Central memory CD4-positive, alpha-beta T cell (primary cell): ENCODE data around the gene TJP2.

Source experiments
- DNase-seq: peaks from one replicate; pipeline ENCODE4 v3.0.0; 2022

The TJP2 gene

DNA sequence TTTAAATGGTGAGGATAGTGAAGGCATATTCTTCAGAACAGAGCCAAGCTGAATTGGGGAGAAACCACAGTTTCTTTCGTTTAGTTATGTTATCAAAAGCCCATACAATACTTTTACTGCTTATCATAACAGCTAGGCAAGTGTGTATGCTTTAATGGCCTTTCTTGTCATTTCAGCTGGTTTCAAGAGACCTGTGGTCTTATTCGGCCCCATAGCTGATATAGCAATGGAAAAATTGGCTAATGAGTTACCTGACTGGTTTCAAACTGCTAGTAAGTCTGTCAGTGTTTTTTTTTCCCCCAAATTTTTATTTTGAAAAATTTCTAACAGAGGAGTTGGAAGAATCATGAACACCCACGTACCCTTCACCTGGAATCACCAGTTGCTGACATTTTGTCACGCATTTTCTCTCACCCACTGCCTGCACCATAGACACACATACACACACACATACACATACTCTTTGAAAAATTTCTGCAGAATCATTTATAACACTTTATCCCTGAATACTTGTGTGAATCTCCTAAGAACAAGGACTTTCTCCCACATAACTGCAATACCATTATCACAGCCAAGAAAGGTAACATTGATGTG lies 63.7 kb downstream of the TJP2 start:
- DNase-seq, result no peak

DNA sequence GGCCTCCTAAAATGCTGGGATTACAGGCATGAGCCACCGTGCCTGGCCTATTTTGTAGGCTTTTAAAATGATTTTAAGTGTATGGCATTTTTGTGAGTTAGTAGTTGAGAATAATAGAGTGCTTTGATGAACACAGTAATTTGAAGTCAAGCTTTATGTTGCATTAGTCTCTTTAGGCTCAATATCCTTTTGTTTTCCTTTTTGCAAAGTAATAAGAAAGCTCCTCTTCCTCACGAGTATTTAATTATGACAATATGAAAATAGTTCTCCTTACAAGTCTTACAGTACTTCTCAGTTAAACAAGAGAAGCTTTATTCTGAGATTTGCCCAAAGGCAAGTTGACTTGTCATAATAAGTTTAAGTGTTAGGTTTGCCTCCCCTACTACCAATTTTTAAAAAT lies 69.0 kb downstream of the TJP2 start:
- no peak for DNase-seq

DNA sequence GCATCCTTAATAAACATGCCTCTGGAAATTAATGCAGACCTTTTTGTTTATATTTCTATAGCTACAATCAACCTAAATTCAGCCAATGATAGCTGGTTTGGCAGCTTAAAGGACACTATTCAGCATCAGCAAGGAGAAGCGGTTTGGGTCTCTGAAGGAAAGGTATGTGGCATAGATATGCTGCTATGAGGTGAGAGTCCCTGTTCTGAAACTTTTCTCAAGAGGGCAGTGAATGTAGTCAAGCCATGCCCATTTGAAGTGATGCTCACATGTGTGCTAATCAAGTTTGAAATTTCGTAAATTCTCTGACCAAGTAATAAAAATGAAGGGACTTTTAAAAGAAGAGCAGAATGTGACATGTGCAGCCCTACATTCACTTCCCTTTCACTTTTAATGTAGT lies 72.6 kb downstream of the TJP2 start:
- no peak for DNase-seq

DNA sequence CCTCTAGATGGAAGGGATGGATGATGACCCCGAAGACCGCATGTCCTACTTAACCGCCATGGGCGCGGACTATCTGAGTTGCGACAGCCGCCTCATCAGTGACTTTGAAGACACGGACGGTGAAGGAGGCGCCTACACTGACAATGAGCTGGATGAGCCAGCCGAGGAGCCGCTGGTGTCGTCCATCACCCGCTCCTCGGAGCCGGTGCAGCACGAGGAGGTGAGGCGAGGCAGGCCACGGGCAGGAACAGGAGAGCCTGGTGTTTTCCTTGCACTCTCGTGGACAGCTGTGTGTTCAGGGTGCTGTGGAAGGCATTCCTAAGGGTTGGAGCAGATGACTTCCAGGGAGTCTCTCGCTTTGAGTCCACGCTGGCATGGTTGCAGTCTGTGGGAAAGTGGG lies 73.9 kb downstream of the TJP2 start:
- DNase-seq, result no peak

DNA sequence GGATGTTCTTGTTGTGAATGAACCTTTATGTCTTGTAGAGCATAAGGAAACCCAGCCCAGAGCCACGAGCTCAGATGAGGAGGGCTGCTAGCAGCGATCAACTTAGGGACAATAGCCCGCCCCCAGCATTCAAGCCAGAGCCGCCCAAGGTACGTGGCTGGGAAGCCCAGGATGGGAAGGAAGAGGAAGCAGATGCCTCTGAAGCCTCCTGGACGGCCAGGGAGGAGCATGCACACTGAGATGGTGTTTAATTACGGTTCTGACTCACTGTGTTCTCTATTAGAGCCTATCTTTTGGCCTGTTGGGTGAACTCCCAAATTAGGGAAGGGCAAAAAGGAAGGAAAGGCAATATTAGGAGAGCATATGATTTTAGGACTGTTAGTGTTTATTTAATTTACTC lies 75.3 kb downstream of the TJP2 start:
- no peak for DNase-seq

DNA sequence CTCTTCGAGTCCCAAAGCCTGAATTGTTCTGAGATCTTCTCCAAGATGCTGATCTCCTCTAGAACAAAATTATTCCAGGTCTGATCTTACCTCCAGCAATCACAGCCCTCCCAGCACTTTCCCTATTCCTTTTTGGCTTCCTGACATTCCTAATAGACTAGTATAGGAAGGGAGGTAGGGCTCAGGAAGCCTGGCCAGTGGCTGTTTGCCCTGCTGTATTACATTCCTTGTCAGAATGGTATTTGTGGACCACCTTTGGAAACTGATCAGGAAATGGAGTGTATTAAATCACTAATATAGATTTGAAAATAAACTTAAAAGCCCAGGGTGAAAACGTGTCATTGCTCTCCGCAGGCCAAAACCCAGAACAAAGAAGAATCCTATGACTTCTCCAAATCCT lies 76.6 kb downstream of the TJP2 start:
- no peak for DNase-seq

DNA sequence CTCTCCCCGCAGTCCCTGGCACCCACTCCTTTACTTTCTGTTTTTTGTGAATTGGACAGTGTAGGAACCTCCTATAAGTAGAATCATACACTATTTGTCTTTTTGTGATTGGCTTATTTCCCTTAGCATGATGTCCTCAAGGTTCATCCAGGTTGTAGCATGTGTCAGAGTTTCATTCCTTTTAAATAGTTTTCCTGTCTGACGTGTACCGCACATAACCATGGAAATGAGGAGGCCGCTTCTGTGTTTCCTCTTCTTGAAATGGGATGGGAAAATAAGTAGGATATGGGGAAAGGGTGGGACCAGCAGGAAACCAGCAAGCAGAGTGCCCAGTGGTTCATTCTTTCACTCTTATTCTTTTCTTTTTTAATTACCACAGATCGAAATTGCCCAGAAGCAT lies 78.4 kb downstream of the TJP2 start:
- no peak for DNase-seq

DNA sequence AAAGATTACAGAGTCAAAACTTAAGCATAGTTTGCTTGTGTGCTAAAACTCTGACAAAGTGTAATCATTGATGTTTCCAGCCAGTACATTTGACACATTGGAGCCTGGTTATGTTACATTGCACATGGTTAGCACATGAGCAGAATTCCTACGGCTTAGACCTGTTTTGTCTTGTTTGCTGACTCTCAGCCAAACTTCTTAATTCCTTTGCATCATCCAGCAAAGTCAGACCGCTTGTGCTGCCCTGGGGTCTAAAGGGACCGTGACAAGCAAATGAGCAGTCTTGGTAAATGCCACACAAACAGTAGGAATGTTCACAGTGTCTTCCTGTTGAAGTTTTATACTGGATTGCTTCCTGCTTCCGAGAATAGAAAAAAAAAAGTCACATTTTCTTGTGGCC lies 79.0 kb downstream of the TJP2 start:
- no peak for DNase-seq

DNA sequence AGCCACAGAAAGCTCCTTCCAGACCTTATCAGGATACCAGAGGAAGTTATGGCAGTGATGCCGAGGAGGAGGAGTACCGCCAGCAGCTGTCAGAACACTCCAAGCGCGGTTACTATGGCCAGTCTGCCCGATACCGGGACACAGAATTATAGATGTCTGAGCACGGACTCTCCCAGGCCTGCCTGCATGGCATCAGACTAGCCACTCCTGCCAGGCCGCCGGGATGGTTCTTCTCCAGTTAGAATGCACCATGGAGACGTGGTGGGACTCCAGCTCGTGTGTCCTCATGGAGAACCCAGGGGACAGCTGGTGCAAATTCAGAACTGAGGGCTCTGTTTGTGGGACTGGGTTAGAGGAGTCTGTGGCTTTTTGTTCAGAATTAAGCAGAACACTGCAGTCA lies 80.1 kb downstream of the TJP2 start:
- DNase-seq, result no peak

DNA sequence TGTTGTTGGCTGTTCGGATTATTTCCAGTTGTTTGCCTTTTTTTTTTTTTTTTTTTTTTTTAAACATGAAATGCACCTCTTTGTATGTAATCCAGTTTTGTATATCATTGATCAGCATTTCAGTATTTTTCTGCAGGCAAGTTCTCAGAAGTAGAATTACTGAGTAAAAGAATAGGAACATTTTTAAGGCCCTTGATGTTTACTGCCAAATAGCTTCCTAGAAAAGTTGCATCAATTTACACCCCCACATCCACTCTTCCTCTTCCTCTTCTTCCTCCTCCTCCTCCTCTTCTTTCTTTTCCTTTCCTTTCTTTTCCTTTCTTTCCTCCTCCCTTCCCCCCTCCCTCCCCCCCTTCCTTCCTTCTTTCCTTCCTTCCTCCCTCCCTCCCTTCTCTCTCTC lies 81.5 kb downstream of the TJP2 start:
- no peak for DNase-seq

DNA sequence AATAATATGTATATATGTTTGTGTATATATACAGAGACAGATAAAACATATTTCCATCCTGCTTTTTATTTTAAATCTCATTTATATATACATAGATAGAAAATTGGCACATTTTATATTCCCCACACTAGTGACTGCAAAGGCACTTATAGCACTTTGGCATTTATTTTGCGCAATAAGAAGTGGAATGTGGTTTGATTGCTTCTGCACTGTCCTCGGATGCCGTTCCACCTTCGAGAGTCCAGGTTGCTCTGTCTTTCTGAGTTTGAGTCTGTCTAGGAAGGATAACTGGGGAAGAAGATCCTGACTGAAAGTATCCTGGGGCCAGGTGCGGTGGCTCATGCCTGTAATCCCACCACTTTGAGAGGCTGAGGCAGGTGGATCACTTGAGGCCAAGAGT lies 84.5 kb downstream of the TJP2 start:
- no peak for DNase-seq

DNA sequence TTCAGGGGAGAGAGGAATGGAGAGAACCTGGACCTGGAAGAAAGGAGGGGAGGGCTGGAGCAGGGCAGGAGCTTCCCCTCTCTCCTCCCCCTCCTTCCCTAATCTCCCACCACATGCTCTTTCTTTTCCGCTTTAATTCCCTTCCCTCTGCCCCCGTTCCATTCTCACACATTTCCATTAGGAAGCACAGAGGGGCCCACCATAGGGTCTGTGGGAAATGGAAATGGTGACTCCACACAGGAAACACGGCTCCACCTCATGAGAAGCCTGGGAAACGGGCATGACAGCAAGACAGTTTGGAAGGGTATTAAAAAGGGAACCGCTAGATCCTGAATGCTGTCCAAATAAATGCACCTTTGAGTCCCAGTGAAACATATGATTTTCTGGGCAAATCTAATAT lies 86.1 kb downstream of the TJP2 start:
- DNase-seq, result no peak

DNA sequence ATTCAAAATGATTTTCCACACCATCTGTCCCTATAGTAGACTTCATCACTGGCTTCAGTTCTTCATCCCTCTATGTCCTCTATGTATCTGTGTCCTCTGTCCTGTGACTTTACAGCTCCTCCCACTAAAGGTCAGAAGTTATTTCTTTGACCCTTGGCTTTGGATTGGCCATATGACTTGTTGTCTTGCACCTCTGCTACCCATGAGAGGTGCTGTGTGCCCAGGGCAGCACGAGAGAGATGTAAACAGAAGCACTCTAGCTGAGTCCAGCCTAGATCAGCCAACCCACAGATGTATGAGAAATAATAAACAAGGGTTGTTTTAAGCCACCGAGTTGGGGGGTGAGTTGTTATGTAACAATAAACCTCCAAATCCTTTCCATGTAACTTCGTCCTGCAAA lies 87.6 kb downstream of the TJP2 start:
- DNase-seq, result no peak

DNA sequence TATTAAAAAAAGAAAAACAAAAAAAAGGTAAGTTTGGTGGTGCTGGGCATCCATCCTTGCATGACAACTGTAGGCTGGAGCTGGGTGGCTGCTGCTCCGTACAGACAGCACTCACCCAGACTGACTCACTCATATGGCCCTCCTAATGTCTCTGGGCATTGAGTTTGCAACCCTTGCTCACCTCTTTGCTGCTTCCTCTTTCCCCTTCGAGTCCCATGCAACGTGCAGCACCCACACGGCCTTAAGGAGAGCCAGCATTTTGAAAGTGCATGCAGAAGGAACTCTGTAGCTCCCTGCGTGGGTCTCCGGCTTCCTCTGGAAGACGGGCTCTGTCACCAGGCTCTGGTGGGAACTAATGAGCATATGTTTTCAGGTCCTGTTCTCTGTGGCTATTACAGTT lies 90.4 kb downstream of the TJP2 start:
- no peak for DNase-seq

DNA sequence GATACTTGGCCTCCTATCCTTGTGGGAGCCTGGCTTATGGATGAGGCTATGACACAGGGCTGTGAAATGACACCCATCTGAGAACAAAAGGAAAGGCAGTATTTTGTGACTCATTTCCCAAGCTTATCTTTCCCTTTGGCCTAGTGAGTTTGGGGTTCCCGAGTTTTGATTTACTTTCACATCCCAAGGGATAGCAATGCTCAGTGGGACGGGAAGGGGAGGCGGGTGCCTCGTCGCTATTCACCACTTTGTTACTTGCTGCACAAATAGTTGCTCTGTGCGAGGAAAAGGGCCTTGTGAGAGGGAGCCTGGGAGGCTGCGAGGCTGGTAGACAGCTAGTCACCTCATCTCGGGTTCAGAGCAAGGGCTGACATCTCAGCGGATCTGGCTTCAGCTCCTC lies 91.8 kb downstream of the TJP2 start:
- DNase-seq, result no peak

DNA sequence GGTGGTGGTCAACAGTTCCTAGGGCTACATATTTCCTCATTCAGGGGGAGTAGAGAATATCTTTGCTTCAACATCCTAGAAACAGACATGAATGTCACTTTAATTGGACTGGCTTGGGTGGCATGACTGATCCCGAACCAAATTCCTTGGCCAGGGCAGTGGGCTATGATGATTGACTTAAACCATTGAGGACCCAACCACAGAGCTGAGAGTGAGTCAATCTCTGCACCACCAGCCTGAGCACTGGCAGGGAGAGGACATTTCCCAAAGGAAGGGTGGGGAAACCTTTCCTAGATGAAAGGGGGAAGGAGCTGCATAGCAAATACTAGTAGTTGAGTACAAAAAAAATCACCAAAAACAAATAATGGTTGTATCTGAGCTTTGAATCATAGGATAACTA lies 98.1 kb downstream of the TJP2 start:
- DNase-seq, result no peak

DNA sequence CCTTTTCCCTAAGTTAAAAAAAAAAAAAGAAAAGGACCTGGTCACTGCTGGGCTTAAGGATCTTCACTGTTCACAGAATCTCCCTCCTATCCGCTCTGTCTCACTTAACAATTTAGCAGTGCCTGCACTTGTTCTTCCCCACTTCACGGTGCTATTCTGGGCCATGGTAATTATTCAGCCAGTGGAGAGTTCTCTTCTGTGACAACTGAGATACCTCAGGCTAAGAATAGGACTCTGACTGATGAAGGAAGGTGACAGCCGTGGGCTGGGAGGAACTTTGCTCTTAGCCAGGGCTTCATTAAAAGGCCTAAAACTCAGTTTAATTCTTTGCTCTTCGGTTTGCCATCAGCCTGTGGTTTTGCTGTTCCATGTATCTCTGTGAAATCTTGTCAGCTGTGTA lies 99.1 kb downstream of the TJP2 start:
- no peak for DNase-seq

DNA sequence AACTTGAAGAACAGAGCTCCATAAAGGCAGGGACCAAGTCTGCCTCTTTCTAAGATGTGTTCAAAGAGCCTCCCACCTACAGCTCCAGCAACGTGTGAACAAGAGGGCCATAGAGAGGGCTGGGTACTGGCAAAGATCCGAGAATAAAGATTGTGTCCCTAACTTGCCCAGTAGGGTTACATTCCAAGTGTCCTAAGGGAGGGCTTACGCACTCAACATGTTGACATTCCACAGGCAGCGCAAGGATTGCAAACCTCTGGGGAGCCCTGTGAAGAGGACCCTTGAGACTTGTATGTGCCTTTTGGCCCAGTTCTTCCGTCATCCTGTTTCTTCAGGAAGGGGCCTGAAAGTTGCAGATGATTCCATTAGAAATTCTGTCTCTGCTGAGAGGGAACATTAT lies 102.7 kb downstream of the TJP2 start:
- DNase-seq, result no peak

DNA sequence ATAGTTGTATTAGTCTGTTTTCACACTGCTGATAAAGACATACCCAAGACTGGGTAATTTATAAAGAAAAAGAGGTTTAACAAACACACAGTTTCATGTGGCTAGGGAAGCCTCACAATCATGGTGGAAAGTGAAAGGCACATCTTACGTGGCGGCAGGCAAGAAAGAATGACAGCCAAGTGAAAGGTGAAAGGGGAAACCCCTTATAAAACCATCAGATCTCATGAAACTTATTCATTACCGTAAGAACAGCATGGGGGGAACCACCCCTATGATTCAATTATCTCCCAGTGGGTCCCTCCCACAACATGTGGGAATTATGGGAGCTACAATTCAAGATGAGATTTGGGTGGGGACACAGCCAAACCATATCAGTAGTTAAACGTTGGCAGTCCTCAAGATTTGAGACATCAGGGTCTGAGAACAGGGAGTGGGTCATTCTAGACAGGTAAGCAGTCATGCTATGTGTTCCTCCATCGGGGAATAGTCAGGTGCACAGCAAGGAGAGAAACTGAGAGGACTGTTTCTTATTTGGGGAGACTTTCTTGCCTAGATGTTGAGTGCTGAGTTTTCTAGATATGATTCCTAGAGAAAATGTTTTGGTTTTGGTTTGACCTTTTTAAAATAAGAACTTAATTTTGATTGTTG lies 105.1 kb downstream of the TJP2 start:
- DNase-seq, result no peak

DNA sequence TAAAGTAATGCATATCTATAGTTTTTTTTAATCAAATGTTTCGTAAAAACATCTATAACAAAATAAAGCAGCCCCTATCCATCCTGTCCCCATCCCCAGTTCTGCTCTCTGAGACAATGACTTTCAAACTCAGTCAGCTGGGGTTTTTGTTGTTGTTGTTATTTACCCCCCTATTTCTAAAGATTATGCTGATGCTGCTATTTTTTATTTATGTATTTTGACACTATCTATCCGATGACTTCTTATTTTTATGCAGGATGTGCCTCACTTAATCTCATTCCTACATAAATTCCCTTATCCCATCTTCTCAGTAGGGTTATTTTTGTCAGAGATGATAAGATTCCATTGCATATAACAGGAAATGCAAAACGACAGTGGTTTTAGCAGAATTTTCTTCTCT lies 105.7 kb downstream of the TJP2 start:
- DNase-seq, result no peak

DNA sequence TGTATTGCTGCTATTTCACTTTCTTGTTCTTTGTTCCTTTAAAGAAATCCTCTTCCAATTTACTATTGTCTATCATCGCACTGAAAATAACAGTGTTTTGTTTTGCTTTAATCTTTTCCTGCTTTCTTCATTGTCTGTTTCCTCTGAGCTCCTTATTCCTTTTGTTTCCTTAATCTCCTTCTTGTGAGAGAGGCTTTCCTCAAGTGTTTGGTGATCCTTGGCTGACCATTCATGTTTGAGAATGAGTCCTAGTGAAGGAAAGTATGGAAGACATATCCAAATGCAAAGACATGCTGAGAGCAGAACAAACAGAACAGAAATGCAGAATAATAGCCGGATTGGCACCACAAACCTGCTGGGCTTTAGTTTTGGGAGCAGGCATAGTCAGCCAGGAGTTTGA lies 108.9 kb downstream of the TJP2 start:
- DNase-seq, result no peak

DNA sequence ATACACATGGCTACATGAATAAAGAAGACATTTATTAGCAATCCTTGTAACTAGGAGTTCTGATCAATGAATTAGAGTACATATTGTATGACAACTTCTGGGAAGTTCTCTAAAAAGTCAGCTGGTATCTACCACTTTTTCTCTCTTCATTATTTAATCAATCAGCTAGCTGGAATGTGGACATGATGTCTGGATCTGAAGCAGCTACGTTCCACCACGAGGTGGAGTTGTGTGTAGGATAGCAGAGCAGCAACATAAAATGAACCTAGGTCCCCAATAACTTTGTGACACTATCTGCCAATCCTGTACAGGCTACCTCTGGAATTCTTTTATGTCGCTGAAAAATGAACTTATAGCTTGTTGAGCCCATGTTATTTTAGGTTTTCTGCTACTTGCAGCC lies 118.0 kb downstream of the TJP2 start:
- no peak for DNase-seq

DNA sequence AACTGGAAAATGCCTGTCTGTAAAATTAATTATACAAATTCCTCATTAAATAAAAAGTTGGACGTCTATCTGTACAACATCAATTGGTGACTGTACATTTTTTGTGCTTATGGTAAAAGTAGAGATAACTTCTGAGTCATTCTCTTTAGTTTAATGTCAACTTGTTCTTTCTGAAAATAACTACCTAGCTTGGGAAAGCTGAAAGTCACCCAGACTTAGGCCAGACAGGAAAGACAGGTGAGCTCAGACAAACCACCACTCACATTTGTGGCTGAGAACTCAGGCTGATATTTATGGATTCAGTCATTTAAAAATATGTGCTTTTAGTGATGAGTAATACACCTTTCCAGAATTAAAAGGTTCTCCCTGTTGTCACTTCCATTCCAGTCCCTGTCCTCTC lies 119.1 kb downstream of the TJP2 start:
- DNase-seq, result no peak

DNA sequence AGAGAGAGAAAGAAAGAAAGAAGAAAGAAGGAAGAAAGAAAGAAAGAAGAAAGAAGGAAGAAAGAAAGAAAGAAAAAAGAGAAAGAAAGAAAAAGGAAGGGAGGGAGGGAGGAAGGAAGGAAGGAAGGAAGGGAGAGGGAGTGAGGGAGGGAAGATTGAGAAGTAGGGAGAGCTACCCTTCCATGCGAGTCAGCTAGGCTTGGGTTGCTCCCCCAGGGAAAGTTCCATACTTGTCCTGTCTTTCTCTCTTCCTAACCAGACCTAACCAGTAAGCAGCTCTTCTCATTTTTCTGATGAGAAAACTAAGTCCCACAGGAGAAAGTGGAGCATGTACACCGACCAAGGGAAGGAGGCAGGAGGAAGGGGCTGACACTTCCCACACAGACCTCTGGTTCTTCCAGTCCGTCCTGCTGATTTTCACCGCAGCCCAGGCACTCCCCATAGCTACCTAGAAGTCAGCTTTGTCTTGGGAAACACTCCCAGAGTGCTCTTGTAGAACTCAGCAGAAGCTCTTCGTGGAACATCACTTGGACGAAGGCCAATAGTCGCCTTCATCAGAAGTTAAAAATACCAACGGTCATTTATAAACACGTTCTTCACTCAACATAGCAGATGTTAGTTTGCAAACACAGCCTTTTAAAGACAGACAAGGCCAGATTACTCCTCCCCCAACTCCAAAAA lies 121.9 kb downstream of the TJP2 start:
- DNase-seq, result no peak
